WTC11 (cell line): ENCODE results near the gene NPC2. TPM values are rescaled to one million over a fixed set of nuclear protein-coding genes. Genes with fewer than 3 reads are reported as not detected.

Source experiments
- ATAC-seq: fragments of 200-7000 bp; cut with Tn5 transposase; 2 replicates; pipeline ENCODE4 v1.10.0; 2021; ENCODE audit warnings: mild to moderate bottlenecking, moderate library complexity
- CTCF ChIA-PET: fragments of 300-600 bp; sonication (Branson Sonifier 250); formaldehyde crosslinking; loops from one replicate; lab custom pipeline; 2021; ENCODE audit warnings: antibody characterized with exemption; lab: Charles Lee
- POLR2A ChIA-PET: fragments of 350-600 bp; sonication (Branson Sonifier 250); formaldehyde crosslinking; loops from one replicate; lab custom pipeline; 2021; ENCODE audit warnings: antibody characterized with exemption; lab: Charles Lee
- DNase-seq: peaks from one replicate; pipeline ENCODE4 v3.0.0; 2021; ENCODE audit warnings: low spot score
- H3K27ac Mint-ChIP-seq: 2 replicates; pipeline ENCODE4 v1.8.0; 2021; ENCODE audit warnings: mixed read lengths
- H3K27me3 Mint-ChIP-seq: 2 replicates; pipeline ENCODE4 v1.8.0; 2021; ENCODE audit warnings: low read depth, mild to moderate bottlenecking, moderate library complexity, mixed read lengths
- H3K36me3 Mint-ChIP-seq: 2 replicates; pipeline ENCODE4 v1.8.0; 2021; ENCODE audit warnings: mixed read lengths
- H3K4me1 Mint-ChIP-seq: 2 replicates; pipeline ENCODE4 v1.8.0; 2022; ENCODE audit warnings: mixed read lengths
- H3K4me3 Mint-ChIP-seq: 2 replicates; pipeline ENCODE4 v1.8.0; 2021; ENCODE audit warnings: mild to moderate bottlenecking, moderate library complexity, mixed read lengths
- H3K9me3 Mint-ChIP-seq: 2 replicates; pipeline ENCODE4 v1.8.0; 2021; ENCODE audit warnings: mixed read lengths
- ATF2 ChIP-seq: sonication (generic); formaldehyde crosslinking; IDR thresholded peaks from 2 replicates; pipeline ENCODE4 v1.8.1; 2022; ENCODE audit warnings: low read depth, missing genetic modification reagents, borderline replicate concordance
- E2F1 ChIP-seq: sonication (generic); formaldehyde crosslinking; IDR thresholded peaks from 2 replicates; pipeline ENCODE4 v1.8.0; 2022; ENCODE audit warnings: mild to moderate bottlenecking, missing genetic modification reagents
- FOXJ3 ChIP-seq: sonication (generic); formaldehyde crosslinking; IDR thresholded peaks from 2 replicates; pipeline ENCODE4 v1.9.0; 2021; ENCODE audit warnings: missing genetic modification reagents, mild to moderate bottlenecking, borderline replicate concordance
- GTF2I ChIP-seq: fragments of 250-450 bp; sonication (Bioruptor Pico); conservative IDR thresholded peaks from 2 replicates; pipeline ENCODE4 v1.4.0; 2021; ENCODE audit warnings: mild to moderate bottlenecking
- IRF2 ChIP-seq: sonication (generic); formaldehyde crosslinking; IDR thresholded peaks from 2 replicates; pipeline ENCODE4 v1.8.0; 2022; ENCODE audit warnings: low read depth, missing genetic modification reagents, borderline replicate concordance
- TCF7 ChIP-seq: sonication (generic); formaldehyde crosslinking; IDR thresholded peaks from 2 replicates; pipeline ENCODE4 v1.8.0; 2022; ENCODE audit warnings: mild to moderate bottlenecking, low read depth, missing genetic modification reagents, moderate library complexity
- USF2 ChIP-seq: sonication (generic); formaldehyde crosslinking; IDR thresholded peaks from 2 replicates; pipeline ENCODE4 v1.8.1; 2023; ENCODE audit warnings: mild to moderate bottlenecking, missing genetic modification reagents, moderate library complexity
- ZNF219 ChIP-seq: sonication (generic); formaldehyde crosslinking; IDR thresholded peaks from 2 replicates; pipeline ENCODE4 v1.8.0; 2023; ENCODE audit warnings: missing genetic modification reagents, mild to moderate bottlenecking, borderline replicate concordance
- ZNF232 ChIP-seq: sonication (generic); formaldehyde crosslinking; IDR thresholded peaks from 2 replicates; pipeline ENCODE4 v1.8.0; 2022; ENCODE audit warnings: mild to moderate bottlenecking, missing genetic modification reagents
- total RNA-seq: library from RNA; stranded (reverse); gene quantifications from 3 replicates; pipeline ENCODE4 v1.2.3, GENCODE V29; 2021
- TF ChIP-seq, protein P1 (sequence below): fragments of 250-450 bp; sonication (Bioruptor Pico); IDR thresholded peaks from 2 replicates; pipeline ENCODE4 v1.9.0; 2021; ENCODE audit warnings: mild to moderate bottlenecking
- TF ChIP-seq, protein P2 (sequence below): sonication (generic); formaldehyde crosslinking; IDR thresholded peaks from 2 replicates; pipeline ENCODE4 v1.8.0; 2023; ENCODE audit warnings: mild to moderate bottlenecking, missing genetic modification reagents
- TF ChIP-seq, protein P3 (sequence below): sonication (generic); formaldehyde crosslinking; IDR thresholded peaks from 2 replicates; pipeline ENCODE4 v1.8.1; 2022; ENCODE audit warnings: missing genetic modification reagents, borderline replicate concordance

The NPC2 gene
- total RNA-seq, 1 experiment from 2014 or later = 139 TPM

DNA sequence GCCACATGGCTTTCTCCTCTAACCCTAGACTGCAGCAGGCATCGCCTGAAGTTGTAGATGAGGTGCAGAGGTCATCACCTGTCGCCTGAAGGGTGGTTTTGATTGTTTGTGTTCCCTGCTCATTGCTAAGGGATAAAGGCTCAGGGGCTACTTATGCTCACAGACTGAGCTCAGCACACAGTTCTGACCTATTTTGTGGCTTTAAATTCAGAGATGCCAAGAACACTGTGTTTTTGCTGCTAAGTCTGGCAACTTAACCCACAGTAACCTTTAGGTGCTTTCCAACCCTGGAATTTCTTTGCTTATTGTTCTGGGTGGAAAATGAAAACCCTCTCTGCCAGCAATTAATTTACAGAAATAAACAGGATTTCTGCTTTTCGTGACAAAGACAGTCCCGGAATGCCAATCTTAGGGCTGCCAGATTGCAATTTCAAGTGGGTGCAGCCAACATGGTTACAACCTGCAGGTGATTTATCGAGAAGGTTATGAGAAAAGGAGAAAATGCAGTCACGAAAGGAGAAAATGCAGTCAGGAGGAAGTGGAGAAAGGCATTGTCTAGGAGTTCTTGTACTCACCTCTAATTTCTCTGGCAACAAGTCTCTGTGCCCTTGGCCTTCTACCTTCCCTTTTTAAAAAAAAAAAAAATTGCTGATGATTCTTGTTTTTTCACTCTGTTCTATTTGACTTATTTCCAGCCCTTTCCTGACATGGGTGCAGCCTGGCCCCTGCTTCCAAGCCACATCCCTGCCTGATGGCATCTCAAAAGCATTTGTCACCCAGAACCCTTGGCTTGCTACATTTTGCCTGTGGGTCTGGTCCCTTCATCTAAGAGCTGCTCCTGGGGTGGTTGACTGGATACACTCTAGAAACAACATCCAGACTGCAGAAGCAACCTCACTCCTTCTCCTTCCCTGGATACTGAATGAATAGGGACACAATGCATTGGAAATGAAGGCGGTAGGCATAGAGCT, 23.3 kb downstream of the NPC2 start:
- Mint-ChIP-seq H3K27me3 (no peaks in the 10 kb centered on the region), H3K4me1 (0 out of 2 replicates have a peak, but pooled peaks cover 2% of the 10 kb centered on the region), H3K9me3 (no peaks in the 10 kb centered on the region), H3K36me3 (peaks cover 4% of the 10 kb centered on the region), H3K4me3 (no peak overlapping the region), H3K27ac (no peak overlapping the region)
- ATAC-seq = no peak
- DNase-seq = no peak
- CTCF ChIA-PET = interaction anchor here (1.0 to 1.7 kb wide), 3 partner anchors 12 to 179 kb away, joined by 3 to 6 read pairs (median 5); no protein-coding TSS in a partner anchor
- TF ChIP-seq E2F1 (CRISPR knock-in tag) = no peak
- no peak for TF ChIP-seq FOXJ3 (CRISPR knock-in tag)
- TF ChIP-seq USF2 (CRISPR knock-in tag) = no peak
- no peak for TF ChIP-seq TCF7 (CRISPR knock-in tag)
- TF ChIP-seq, protein P1, sequence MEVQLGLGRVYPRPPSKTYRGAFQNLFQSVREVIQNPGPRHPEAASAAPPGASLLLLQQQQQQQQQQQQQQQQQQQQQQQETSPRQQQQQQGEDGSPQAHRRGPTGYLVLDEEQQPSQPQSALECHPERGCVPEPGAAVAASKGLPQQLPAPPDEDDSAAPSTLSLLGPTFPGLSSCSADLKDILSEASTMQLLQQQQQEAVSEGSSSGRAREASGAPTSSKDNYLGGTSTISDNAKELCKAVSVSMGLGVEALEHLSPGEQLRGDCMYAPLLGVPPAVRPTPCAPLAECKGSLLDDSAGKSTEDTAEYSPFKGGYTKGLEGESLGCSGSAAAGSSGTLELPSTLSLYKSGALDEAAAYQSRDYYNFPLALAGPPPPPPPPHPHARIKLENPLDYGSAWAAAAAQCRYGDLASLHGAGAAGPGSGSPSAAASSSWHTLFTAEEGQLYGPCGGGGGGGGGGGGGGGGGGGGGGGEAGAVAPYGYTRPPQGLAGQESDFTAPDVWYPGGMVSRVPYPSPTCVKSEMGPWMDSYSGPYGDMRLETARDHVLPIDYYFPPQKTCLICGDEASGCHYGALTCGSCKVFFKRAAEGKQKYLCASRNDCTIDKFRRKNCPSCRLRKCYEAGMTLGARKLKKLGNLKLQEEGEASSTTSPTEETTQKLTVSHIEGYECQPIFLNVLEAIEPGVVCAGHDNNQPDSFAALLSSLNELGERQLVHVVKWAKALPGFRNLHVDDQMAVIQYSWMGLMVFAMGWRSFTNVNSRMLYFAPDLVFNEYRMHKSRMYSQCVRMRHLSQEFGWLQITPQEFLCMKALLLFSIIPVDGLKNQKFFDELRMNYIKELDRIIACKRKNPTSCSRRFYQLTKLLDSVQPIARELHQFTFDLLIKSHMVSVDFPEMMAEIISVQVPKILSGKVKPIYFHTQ (CRISPR knock-in tag) = no peak
- no peak for TF ChIP-seq IRF2 (CRISPR knock-in tag)
- TF ChIP-seq, protein P2, sequence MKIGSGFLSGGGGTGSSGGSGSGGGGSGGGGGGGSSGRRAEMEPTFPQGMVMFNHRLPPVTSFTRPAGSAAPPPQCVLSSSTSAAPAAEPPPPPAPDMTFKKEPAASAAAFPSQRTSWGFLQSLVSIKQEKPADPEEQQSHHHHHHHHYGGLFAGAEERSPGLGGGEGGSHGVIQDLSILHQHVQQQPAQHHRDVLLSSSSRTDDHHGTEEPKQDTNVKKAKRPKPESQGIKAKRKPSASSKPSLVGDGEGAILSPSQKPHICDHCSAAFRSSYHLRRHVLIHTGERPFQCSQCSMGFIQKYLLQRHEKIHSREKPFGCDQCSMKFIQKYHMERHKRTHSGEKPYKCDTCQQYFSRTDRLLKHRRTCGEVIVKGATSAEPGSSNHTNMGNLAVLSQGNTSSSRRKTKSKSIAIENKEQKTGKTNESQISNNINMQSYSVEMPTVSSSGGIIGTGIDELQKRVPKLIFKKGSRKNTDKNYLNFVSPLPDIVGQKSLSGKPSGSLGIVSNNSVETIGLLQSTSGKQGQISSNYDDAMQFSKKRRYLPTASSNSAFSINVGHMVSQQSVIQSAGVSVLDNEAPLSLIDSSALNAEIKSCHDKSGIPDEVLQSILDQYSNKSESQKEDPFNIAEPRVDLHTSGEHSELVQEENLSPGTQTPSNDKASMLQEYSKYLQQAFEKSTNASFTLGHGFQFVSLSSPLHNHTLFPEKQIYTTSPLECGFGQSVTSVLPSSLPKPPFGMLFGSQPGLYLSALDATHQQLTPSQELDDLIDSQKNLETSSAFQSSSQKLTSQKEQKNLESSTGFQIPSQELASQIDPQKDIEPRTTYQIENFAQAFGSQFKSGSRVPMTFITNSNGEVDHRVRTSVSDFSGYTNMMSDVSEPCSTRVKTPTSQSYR (CRISPR knock-in tag) = no peak
- TF ChIP-seq, protein P3, sequence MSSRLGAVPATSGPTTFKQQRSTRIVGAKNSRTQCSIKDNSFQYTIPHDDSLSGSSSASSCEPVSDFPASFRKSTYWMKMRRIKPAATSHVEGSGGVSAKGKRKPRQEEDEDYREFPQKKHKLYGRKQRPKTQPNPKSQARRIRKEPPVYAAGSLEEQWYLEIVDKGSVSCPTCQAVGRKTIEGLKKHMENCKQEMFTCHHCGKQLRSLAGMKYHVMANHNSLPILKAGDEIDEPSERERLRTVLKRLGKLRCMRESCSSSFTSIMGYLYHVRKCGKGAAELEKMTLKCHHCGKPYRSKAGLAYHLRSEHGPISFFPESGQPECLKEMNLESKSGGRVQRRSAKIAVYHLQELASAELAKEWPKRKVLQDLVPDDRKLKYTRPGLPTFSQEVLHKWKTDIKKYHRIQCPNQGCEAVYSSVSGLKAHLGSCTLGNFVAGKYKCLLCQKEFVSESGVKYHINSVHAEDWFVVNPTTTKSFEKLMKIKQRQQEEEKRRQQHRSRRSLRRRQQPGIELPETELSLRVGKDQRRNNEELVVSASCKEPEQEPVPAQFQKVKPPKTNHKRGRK = no peak
- TF ChIP-seq GTF2I = no peak
- TF ChIP-seq ZNF232 (CRISPR knock-in tag) = no peak
- no peak for TF ChIP-seq ATF2 (CRISPR knock-in tag)
- no peak for TF ChIP-seq ZNF219 (CRISPR knock-in tag)
- POLR2A ChIA-PET = no interaction called here
